ENCODE data around the gene BRF1.
A peak's percentile ranks its signal among the peaks of the same experiment; 100 is the strongest.

BRF1 gene

GRCh38 chr14:105172476-105172875 is 128.3 kb downstream of the BRF1 start:
- no peak for DNase-seq (ENCODE audit: low read depth)

- DNase-seq (ENCODE audit: low read depth), result peak; percentile 20
Observed at GRCh38 chr14:105171004-105171673, 129.7 kb downstream of the BRF1 start.

- DNase-seq (ENCODE audit: low read depth), result no peak
Observed at GRCh38 chr14:105169776-105170655, 130.8 kb downstream of the BRF1 start.

- DNase-seq (ENCODE audit: low read depth), result no peak
Observed at GRCh38 chr14:105168979-105169507, 131.8 kb downstream of the BRF1 start.

DNA sequence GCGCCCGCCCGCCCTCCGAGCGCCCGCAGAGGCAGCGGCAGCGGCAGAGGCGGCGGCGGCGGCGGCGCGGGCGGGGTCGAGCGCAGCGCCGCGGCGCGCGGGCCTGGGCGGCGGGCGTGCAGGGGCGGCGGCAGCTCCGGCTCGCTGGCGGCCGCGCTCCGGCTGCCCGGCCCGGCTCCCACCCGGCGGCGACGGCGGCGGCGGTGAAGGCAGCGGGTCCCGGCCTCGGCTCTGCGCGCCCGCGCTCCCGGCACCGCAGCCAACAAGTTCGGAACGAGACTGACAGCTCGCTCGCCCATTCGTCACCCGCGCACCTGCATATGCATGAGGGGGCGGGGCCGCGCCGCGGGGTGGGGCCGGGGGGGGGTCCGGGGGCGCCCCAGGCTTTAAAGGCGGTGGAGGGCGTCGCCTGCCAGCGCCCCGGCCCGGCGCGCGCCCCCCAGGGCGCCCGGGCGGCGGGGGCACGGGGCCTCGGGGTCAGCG is 132.3 kb downstream of the BRF1 start, which contains the start of gene JAG2:
JAG2 (minus strand) TSS at position 281 of the 483 bp plus-strand sequence. CDS start 356 bp downstream, outside the sequence.
- DNase-seq (ENCODE audit: low read depth), result peak; percentile 17

- DNase-seq (ENCODE audit: low read depth), result no peak
Observed at GRCh38 chr14:105168093-105168420, 132.7 kb downstream of the BRF1 start.

DNA sequence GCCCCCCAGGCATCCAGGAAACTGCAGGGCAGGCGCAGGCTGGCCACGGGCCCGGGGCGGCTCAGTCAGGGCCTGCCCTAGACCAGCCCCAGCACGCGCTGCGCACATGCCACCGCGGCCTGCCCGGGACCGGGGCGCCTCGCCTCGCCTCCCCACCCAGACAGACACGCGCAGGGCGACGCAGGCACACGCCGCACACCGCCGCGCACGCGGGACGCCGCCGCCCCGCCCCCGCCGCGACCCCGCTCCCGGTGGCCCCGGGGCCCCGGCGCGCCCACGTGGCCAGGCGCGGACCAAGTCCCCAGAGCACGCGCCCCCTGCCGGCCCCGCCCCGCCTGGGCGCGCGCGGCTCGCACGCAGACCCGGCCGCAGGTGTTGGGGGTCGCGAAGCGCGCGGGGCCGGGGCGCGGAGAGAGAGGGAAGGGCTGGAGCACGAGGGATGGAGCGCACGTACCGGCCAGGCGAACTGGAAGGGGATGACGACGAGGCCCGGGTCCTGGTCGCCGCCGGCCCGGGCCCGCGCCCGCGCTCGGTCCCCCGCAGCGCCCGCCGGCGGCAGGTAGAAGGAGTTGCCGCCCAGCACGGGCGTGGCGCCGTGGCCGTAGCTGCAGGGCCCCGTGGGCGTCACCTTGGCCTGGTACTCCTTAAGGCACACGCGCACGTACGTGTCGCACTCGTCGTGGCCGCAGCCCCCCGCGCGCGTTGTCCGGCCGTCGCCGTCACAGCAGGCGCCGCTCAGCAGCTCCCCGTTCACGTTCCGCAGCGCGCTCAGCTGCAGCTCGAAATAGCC is 133.3 kb downstream of the BRF1 start:
- no peak for DNase-seq (ENCODE audit: low read depth)

GRCh38 chr14:105166571-105167302 is 134.1 kb downstream of the BRF1 start:
- no peak for DNase-seq (ENCODE audit: low read depth)

DNA sequence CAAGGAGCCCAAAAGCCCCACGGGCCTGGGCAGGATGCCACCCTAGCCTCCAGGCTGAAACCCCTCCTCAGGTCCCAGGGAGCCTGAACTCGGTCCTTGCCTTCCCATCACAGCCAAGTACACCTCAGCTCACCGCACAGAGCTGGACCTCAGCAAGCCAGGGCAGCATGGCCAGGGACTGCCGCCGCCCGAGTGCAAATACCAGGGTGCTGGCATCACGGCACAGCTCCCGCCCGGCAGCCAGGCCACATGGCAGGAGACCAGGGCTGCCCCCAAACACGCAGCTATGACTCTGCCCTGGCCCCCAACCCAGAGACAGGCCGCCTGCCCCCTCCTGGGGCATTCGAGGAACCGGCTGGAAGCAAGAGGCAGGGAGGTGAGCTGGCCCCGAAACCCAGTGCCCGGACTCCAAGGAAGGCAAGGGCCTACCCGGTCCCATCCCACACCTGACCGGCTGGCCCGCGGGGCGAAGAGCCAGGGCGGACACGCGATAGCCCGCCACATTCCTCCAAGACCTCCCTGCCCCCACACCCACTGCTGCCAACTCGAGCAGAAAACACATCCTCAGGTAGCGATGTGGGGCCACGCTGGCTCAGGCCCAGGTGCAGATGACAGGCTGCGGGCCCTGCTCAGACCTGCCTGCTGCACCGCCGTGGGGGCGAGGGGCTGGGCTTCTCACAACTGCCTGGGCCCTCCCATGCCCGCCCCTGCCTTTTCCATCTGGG is 134.9 kb downstream of the BRF1 start:
- DNase-seq (ENCODE audit: low read depth), result no peak

DNA sequence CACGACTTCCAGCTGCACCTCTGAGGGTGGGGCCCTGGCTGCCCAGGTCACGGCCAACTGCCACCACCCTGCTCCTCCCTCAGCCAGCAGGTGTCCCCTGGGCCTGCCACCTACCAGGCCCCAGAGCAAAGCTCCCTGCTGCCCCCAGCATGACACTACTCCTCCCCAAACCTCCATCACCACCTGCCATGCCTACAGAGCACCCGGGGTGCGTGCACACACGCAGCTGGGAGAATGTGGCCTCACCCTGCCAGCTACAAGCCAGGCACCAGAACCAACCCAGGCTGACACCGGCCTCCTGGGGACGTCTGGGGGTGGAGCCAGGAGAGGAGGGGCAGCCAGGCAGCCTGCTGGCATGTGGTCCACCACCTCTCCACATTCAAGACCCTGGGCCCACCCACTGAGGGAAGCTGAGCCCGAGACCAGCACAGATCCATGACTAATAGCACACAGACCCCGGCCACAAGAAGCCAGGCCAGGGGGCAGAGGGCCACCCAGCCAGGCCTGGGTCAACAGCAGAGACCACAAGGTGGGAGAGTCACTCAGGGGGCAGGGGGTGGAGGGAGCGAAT is 135.6 kb downstream of the BRF1 start:
- DNase-seq (ENCODE audit: low read depth), result no peak

- DNase-seq (ENCODE audit: low read depth), result no peak
Observed at GRCh38 chr14:105163040-105163742, 137.6 kb downstream of the BRF1 start.

DNA sequence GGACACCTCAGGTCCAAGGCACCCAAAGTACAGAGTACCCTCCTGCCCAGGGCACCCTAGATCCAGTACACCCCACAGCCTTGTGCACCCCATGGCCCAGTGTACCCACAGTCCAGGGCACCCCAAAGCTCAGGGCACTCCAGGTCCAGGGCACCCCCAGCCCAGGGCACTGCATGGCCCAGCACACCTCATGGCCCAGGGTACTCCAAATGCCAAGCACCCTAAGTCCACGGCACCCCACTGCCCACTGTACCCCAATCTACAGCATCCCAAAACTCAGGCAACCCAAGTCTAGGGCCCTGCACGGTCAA is 138.2 kb downstream of the BRF1 start:
- no peak for DNase-seq (ENCODE audit: low read depth)

DNA sequence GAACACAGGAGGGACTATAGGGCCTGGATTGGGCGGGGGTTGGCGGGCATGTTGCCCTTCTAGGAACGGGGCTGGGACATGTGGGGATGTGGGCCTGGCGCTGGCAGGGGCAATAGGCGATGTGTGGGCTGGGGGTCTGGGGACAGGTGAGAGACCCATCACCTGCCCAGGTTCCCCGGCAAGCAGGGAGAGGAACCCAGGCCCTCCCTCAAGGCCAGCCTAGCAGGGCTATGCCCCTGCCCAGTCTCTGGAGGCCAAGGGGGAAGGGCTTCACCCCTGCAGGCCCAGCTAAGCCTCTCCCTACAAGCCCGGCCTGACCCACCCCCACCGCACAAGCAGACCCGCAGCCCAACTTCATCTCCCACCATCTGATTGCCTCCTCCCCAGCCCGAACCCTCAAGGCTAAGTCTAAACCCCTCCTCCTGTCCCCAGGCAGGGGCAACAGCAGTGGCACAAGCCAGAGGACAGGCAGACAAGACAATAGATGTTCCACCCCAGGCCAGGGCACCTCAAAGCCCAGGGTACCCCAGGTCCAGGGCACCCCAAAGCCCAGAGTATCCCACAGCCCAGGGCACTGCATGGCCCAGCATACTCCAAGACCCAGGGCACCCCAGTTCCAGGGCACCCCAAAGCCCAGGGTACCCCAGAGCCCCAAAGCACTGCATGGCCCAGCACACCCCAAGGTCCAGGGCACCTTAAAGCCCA is 138.7 kb downstream of the BRF1 start:
- no peak for DNase-seq (ENCODE audit: low read depth)

- DNase-seq (ENCODE audit: low read depth), result no peak
Observed at GRCh38 chr14:105161309-105161708, 139.5 kb downstream of the BRF1 start.

- no peak for DNase-seq (ENCODE audit: low read depth)
Observed at GRCh38 chr14:105160776-105161175, 140.0 kb downstream of the BRF1 start.

GRCh38 chr14:105159344-105159743 is 141.5 kb downstream of the BRF1 start:
- no peak for DNase-seq (ENCODE audit: low read depth)
